22Rv1 (cell line): ENCODE results near the gene CDK14.

ENCODE experiments used
- H3K27ac ChIP-seq: fragments of 450-650 bp; 2 replicates; pipeline ENCODE4 v1.5.1; 2017
- ZFX ChIP-seq: fragments of 450-650 bp; IDR thresholded peaks from 2 replicates; pipeline ENCODE4 v1.6.1; 2017; ENCODE audit warnings: antibody characterized with exemption, borderline replicate concordance
- TF ChIP-seq, protein P1 (sequence below): fragments of 450-650 bp; IDR thresholded peaks from 2 replicates; pipeline ENCODE4 v1.5.1; 2017; ENCODE audit warnings: mild to moderate bottlenecking

CDK14 gene

GRCh38 chr7:90891529-90891928, 295.4 kb downstream of the CDK14 start:
- H3K27ac ChIP-seq = no peak overlapping the region
- TF ChIP-seq, protein P1, sequence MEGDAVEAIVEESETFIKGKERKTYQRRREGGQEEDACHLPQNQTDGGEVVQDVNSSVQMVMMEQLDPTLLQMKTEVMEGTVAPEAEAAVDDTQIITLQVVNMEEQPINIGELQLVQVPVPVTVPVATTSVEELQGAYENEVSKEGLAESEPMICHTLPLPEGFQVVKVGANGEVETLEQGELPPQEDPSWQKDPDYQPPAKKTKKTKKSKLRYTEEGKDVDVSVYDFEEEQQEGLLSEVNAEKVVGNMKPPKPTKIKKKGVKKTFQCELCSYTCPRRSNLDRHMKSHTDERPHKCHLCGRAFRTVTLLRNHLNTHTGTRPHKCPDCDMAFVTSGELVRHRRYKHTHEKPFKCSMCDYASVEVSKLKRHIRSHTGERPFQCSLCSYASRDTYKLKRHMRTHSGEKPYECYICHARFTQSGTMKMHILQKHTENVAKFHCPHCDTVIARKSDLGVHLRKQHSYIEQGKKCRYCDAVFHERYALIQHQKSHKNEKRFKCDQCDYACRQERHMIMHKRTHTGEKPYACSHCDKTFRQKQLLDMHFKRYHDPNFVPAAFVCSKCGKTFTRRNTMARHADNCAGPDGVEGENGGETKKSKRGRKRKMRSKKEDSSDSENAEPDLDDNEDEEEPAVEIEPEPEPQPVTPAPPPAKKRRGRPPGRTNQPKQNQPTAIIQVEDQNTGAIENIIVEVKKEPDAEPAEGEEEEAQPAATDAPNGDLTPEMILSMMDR = no peak
- TF ChIP-seq ZFX = no peak

GRCh38 chr7:90892213-90892612, 296.1 kb downstream of the CDK14 start:
- no peak overlapping the region for H3K27ac ChIP-seq

GRCh38 chr7:90894122-90894521, 298.0 kb downstream of the CDK14 start:
- TF ChIP-seq ZFX = no peak
- TF ChIP-seq, protein P1 = no peak
- H3K27ac ChIP-seq = no peak overlapping the region

More at GRCh38 chr7:90892213-90892612, 296.1 kb downstream of the CDK14 start:
- no peak for TF ChIP-seq ZFX
- TF ChIP-seq, protein P1 = no peak

- no peak overlapping the region for H3K27ac ChIP-seq
- TF ChIP-seq, protein P1 = no peak
- TF ChIP-seq ZFX = no peak
Observed at GRCh38 chr7:90896458-90896857, 300.3 kb downstream of the CDK14 start.

DNA sequence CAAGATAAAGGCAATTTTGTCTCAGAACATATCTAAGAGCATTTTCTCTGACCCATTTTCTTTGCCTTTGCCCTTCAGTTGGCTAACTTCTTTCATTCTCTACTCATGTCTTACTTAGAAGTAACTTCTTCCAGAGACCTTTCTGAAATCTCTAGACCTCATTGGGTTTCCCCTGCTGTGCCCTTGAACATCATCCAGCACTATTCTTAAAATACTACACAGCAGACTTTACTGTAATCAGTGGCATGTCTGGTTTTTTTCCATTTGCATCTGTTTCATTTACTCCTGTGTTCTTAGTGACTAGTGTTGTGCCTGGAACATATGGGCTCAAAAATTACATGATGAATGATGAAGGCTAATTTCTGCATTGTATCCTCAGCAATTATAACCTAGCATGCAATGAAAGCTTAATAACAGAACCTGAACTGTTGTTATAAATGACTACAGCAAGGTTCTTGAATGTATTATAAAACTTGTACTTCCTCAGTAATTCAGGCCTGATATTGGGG, 301.9 kb downstream of the CDK14 start:
- TF ChIP-seq, protein P1 = no peak
- no peak for TF ChIP-seq ZFX
- no peak overlapping the region for H3K27ac ChIP-seq

- TF ChIP-seq, protein P1 = no peak
- TF ChIP-seq ZFX = no peak
- H3K27ac ChIP-seq = no peak overlapping the region
Observed at GRCh38 chr7:90900628-90901356, 304.7 kb downstream of the CDK14 start.

DNA sequence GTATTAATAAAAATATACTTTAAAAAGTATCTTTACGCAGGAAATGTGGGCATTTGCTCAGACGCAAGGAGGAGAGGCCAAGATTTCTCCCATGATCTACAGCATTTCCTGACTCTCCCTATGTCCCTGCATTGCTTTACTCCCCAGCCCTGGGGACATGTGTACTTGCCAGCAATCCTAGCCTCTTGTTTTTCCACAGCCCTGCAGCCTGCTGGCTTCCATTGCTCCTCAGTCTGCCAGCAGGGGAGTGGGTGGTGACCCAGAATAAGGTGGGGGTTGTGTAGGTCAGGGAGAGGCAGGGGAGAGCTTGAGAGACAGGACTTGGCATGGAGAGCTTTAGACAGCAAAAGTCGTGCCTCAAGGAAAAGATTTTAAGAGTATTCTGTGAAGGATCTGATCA, 307.7 kb downstream of the CDK14 start:
- no peak overlapping the region for H3K27ac ChIP-seq
- TF ChIP-seq, protein P1 = no peak
- no peak for TF ChIP-seq ZFX
